NCI-H2227 treated with DMSO at 0.1 percent for 48 hours (cell line): ENCODE measurements around the gene KRTAP12-4.
"Not testable (repeated sequence)": the region's sequence is repeated elsewhere in the genome, so short reads cannot be mapped to it uniquely, and the experiment has no call there.

Source experiments
- DNase-seq: peaks from one replicate; lab custom pipeline; 2025; lab: John Stamatoyannopoulos, UW

Gene KRTAP12-4

DNA sequence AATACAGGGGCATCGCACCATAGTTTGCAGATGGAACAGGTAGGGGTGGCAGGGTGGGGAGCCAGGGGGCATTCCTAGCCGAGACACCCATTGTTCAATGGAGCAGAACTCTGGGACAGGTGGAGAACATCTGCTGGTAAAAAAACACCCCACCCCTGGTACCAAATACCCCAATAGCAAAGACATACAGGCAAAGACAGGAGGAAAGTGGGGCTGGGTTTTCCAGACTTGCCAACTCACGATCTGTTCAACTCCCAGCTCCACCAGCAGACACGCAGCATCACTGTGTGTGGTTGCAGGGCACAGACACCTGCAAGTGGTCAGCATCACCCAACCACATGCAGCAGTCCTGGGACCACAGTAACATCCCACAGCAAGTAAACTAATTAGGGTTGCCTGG lies 42.9 kb downstream of the KRTAP12-4 start:
- DNase-seq: no peak

DNA sequence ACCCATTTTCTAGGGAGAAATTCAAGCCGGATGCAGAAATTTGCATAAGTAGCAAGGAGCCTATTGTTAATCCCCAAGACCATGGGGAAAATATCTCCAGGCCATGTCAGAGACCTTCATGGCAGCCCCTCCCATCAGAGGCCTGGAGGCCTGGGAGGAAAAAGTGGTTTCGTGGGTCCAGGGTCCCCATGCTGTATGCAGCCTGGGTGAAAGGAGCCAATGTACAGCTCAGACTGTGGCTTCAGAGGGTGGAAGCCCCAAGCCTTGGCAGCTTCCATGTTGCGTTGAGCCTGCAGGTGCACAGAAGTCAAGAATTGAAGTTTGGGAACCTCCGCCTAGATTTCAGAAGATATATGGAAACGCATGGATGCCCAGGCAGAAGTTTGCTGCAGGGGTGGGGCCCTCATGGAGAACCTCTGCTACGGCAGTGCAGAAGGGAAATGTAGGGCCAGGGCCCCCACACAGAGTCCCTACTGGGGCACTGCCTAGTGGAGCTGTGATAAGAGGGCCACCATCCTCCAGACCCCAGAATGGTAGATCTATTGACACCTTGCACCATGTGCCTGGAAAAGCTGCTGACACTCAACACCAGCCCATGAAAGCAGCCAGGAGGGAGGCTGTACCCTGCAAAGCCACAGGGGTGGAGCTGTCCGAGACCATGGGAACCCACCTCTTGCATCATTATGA lies 44.2 kb downstream of the KRTAP12-4 start:
- not testable (repeated sequence) for DNase-seq

DNA sequence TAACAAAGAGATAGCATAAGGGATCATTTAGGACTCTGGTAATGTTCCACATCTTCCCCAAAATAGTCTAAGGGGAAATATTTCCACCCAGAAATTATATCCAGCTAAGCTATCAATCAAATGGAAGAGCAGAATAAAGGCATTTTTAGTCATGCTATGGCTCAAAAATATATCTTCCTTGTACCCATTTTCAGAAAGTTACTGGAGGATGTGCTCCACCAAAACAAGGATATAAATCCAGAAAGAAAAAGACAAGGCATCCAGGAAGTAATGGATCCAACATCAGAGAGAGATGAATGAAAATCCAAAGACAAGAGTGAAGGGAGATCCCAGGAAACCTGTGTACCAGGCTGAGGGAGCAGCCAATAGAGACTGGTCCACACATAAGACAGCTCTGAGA lies 45.3 kb downstream of the KRTAP12-4 start:
- no peak for DNase-seq

GRCh38 chr21:44606495-44606894 lies 48.0 kb downstream of the KRTAP12-4 start:
- DNase-seq: no peak
